ENCODE results near the gene LILRA2. TPM values are rescaled to one million over a fixed set of nuclear protein-coding genes. Genes with fewer than 3 reads are reported as not detected.

Gene LILRA2
- total RNA-seq, result not detected

DNA sequence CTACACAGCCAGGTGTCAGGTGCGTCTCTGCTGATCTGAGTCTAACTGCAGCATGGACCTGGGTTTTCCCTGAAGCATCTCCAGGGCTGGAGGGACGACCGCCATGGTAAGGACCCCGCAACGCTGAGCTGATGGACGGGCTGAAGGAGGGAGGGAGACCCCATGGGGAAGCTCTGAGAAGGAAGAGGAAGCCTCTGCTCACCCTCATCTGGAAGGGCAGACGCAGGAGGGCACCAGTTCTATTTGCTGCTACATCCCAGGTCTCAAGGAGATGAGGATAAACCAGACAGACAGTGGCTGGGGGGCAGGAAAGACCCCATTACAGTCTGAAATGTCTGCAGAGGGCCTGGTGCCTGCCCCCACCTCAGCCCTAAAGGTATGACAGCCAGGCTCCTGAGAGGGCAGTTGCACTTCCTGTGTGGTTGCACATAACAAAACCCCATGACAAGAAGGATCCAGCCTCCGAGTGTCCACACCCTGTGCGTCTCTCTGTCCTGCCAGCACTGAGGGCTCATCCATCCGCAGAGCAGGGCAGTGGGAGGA is at the start of gene LILRA2:
Gene LILRA2, plus strand, starts transcription at position 461 of the 543 bp plus-strand sequence. CDS start 89 bp downstream, outside the sequence.

DNA sequence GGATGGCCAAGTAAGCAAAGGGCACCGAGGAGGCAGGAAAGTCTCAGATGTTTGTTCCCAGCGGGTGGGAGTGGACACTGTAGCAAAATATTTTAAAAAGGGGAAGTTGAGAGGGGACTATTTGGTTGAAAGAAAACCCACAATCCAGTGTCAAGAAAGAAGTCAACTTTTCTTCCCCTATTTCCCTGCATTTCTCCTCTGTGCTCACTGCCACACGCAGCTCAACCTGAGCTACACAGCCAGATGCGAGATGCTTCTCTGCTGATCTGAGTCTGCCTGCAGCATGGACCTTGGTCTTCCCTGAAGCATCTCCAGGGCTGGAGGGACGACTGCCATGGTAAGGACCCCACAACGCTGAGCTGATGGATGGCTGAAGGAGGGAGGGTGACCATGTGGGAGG is 19.9 kb downstream of the LILRA2 start, which contains the start of gene LILRA1:
Gene LILRA1, plus strand, starts transcription at position 188 of the 400 bp plus-strand sequence. CDS start 613 bp downstream, outside the sequence.

DNA sequence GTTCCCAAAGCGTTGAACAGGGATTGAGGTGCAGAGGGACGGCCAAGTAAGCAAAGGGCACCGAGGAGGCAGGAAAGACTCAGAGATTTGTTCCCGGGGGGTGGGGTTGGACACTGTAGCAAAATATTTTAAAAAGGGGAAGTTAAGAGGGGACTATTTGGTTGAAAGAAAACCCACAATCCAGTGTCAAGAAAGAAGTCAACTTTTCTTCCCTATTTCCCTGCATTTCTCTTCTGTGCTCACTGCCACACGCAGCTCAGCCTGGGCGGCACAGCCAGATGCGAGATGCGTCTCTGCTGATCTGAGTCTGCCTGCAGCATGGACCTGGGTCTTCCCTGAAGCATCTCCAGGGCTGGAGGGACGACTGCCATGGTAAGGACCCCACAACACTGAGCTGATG is 56.7 kb downstream of the LILRA2 start, which contains the start of gene LILRB1:
Gene LILRB1, plus strand, starts transcription at position 223 of the 400 bp plus-strand sequence. CDS start 590 bp downstream, outside the sequence.

Small RNA genes within 50 kb of the gene (small RNA-seq; reads per million reads assigned to genes)
- 0 reads per million in 2 donors for gene AC245036.2

Other genes starting within 250 kb of the LILRA2 start
- not detected for gene LILRA4, start 234.6 kb upstream of the LILRA2 start, total RNA-seq
- gene LAIR1, start 208.9 kb upstream of the LILRA2 start, total RNA-seq, result not detected
- not detected for gene TTYH1, start 158.3 kb upstream of the LILRA2 start, total RNA-seq
- gene LENG8, start 124.6 kb upstream of the LILRA2 start, total RNA-seq, result 10 to 100 TPM; 46.3 to 55.1 TPM
- 10 to 100 TPM; 10.7 to 16.5 TPM for gene LENG9, start 110.0 kb upstream of the LILRA2 start, total RNA-seq
- gene CDC42EP5, start 100.5 kb upstream of the LILRA2 start, total RNA-seq, result 1 to 10 TPM; 4.7 to 8.6 TPM
- not detected for gene LAIR2, start 71.0 kb upstream of the LILRA2 start, total RNA-seq
- not detected for gene LILRA1, start 19.8 kb downstream of the LILRA2 start, total RNA-seq
- not detected for gene LILRB1, start 56.7 kb downstream of the LILRA2 start, total RNA-seq
- not detected for gene LILRB4, start 89.2 kb downstream of the LILRA2 start, total RNA-seq
- not detected for gene KIR3DL3, start 150.7 kb downstream of the LILRA2 start, total RNA-seq
- gene KIR2DL3, start 164.7 kb downstream of the LILRA2 start, total RNA-seq, result not detected
- not detected for gene KIR2DL1, start 196.0 kb downstream of the LILRA2 start, total RNA-seq
- gene KIR2DL4, start 229.8 kb downstream of the LILRA2 start, total RNA-seq, result not detected
- not detected for gene KIR3DL1, start 242.7 kb downstream of the LILRA2 start, total RNA-seq

Data from melanocyte of skin (primary cell).